IMR-90 (cell line): ENCODE results near the gene TNFRSF25. TPM values are rescaled to one million over a fixed set of nuclear protein-coding genes. Genes with fewer than 3 reads are reported as not detected.

Experiments used
- ATAC-seq: fragments of 200-7000 bp; cut with Tn5 transposase; 2 replicates; pipeline ENCODE4 v1.9.1; 2020; ENCODE audit warnings: low read depth, mild to moderate bottlenecking, moderate library complexity
- BruUV-seq: library from RNA; stranded (reverse); fragments of 400-500 nt; replicated peaks from 2 replicates; lab custom pipeline; 2021; lab: Mats Ljungman, UMichigan
- CTCF ChIA-PET: fragments of 300-600 bp; formaldehyde crosslinking; extraction: SDS; loops from one replicate; lab custom pipeline; 2021; ENCODE audit warnings: antibody characterized with exemption; lab: Yijun Ruan, JAX
- POLR2A ChIA-PET: fragments of 300-600 bp; sonication (Branson Sonifier 250); formaldehyde crosslinking; loops from one replicate; lab custom pipeline; 2022; ENCODE audit warnings: antibody characterized with exemption; ENCODE audit not compliant: unreplicated experiment; lab: Charles Lee
- DNase-seq: peaks from one replicate; pipeline ENCODE4 v3.0.0; 2013
- H2AFZ ChIP-seq: replicated peaks from 2 replicates; pipeline ENCODE3; 2013; ENCODE audit warnings: low read length, mild to moderate bottlenecking; ENCODE audit not compliant: poor library complexity
- H2AK5ac ChIP-seq: 2 replicates; pipeline ENCODE4 v1.6.1; 2013; ENCODE audit warnings: low read depth, low read length, inconsistent platforms
- H2AK9ac ChIP-seq: replicated peaks from 2 replicates; pipeline ENCODE3; 2013; ENCODE audit warnings: mild to moderate bottlenecking, low read depth, low read length, moderate library complexity; ENCODE audit not compliant: poor library complexity
- H2BK120ac ChIP-seq: 2 replicates; pipeline ENCODE4 v1.6.1; 2013; ENCODE audit warnings: low read depth, low read length, inconsistent platforms
- H2BK15ac ChIP-seq: 3 replicates; pipeline ENCODE4 v1.6.1; 2013; ENCODE audit warnings: low read depth, low read length, inconsistent platforms
- H2BK20ac ChIP-seq: 2 replicates; pipeline ENCODE4 v1.6.1; 2013; ENCODE audit warnings: low read depth, mild to moderate bottlenecking, inconsistent platforms, low read length, moderate library complexity
- H2BK5ac ChIP-seq: 2 replicates; pipeline ENCODE4 v1.6.1; 2013; ENCODE audit warnings: mild to moderate bottlenecking, low read depth, low read length, inconsistent platforms; ENCODE audit not compliant: poor library complexity, severe bottlenecking
- H3K14ac ChIP-seq: replicated peaks from 2 replicates; pipeline ENCODE4 v1.6.1; 2013; ENCODE audit warnings: low read depth, low read length, inconsistent platforms
- H3K18ac ChIP-seq: 2 replicates; pipeline ENCODE4 v1.6.1; 2013; ENCODE audit warnings: low read depth, low read length, control low read depth
- H3K23ac ChIP-seq: 2 replicates; pipeline ENCODE4 v1.6.1; 2013; ENCODE audit warnings: low read depth, low read length, inconsistent platforms
- H3K27ac ChIP-seq: 2 replicates; pipeline ENCODE4 v1.5.1; 2013; ENCODE audit warnings: mild to moderate bottlenecking, control low read depth, low read length; ENCODE audit not compliant: insufficient read depth
- H3K27me3 ChIP-seq: 2 replicates; pipeline ENCODE4 v1.6.1; 2013; ENCODE audit warnings: low read length; ENCODE audit not compliant: control insufficient read depth, insufficient read depth
- H3K36me3 ChIP-seq: 2 replicates; pipeline ENCODE4 v1.6.1; 2013; ENCODE audit warnings: low read length, mixed read lengths; ENCODE audit not compliant: control insufficient read depth, insufficient read depth
- H3K4ac ChIP-seq: 2 replicates; pipeline ENCODE4 v1.6.1; 2013; ENCODE audit warnings: low read depth, low read length, inconsistent platforms
- H3K4me1 ChIP-seq: 2 replicates; pipeline ENCODE4 v1.6.1; 2013; ENCODE audit warnings: low read length, mixed read lengths; ENCODE audit not compliant: control insufficient read depth, insufficient read depth
- H3K4me2 ChIP-seq: 2 replicates; pipeline ENCODE4 v1.6.1; 2013; ENCODE audit warnings: low read depth, mild to moderate bottlenecking, control low read depth, low read length, moderate library complexity
- H3K4me3 ChIP-seq: 2 replicates; pipeline ENCODE4 v1.5.1; 2013; ENCODE audit warnings: low read depth, mild to moderate bottlenecking, control low read depth, low read length, moderate library complexity; ENCODE audit not compliant: insufficient read depth
- H3K56ac ChIP-seq: 2 replicates; pipeline ENCODE4 v1.6.1; 2013; ENCODE audit warnings: low read length, inconsistent platforms; ENCODE audit not compliant: insufficient read depth; ENCODE audit errors: extremely low read depth
- H3K79me1 ChIP-seq, 2 experiments: 2 replicates each; pipeline ENCODE4 v1.6.1; 2013; ENCODE audit warnings: low read length in 2 of 2, inconsistent platforms in 1 of 2, low read depth in 1 of 2
- H3K9ac ChIP-seq: 2 replicates; pipeline ENCODE4 v1.6.1; 2013; ENCODE audit warnings: low read depth, low read length, control low read depth
- H3K9me1 ChIP-seq: 2 replicates; pipeline ENCODE4 v1.6.1; 2013; ENCODE audit warnings: low read length, inconsistent platforms; ENCODE audit not compliant: insufficient read depth
- H3K9me3 ChIP-seq: 2 replicates; pipeline ENCODE4 v1.6.1; 2013; ENCODE audit warnings: low read length; ENCODE audit not compliant: control insufficient read depth, insufficient read depth
- H4K20me1 ChIP-seq: 2 replicates; pipeline ENCODE4 v1.6.1; 2013; ENCODE audit warnings: low read length, inconsistent platforms; ENCODE audit not compliant: insufficient read depth
- H4K5ac ChIP-seq: 2 replicates; pipeline ENCODE4 v1.6.1; 2013; ENCODE audit warnings: mild to moderate bottlenecking, low read depth, low read length, control low read depth
- H4K8ac ChIP-seq, 2 experiments: 2 replicates each; pipeline ENCODE4 v1.6.1; 2013; ENCODE audit warnings: low read depth in 2 of 2, low read length in 2 of 2, control low read depth in 1 of 2, inconsistent platforms in 1 of 2
- H4K91ac ChIP-seq: 2 replicates; pipeline ENCODE4 v1.6.1; 2013; ENCODE audit warnings: low read depth, low read length, inconsistent platforms; ENCODE audit not compliant: insufficient read depth
- CEBPB ChIP-seq: IDR thresholded peaks from 2 replicates; pipeline ENCODE4 v1.6.1; 2012; ENCODE audit warnings: low read depth, low read length, improper control_type of control experiment
- MAZ ChIP-seq: IDR thresholded peaks from 2 replicates; pipeline ENCODE4 v1.6.1; 2012; ENCODE audit warnings: low read depth, mild to moderate bottlenecking, low read length, improper control_type of control experiment, moderate library complexity, borderline replicate concordance
- NFE2L2 ChIP-seq: fragments of 150-350 bp; IDR thresholded peaks from 2 replicates; pipeline ENCODE4 v1.6.1; 2016; ENCODE audit warnings: low read depth, mild to moderate bottlenecking, low read length
- POLR2A ChIP-seq: IDR thresholded peaks from 2 replicates; pipeline ENCODE4 v1.6.1; 2012; ENCODE audit warnings: mild to moderate bottlenecking, low read depth, low read length
- WGBS, 2 experiments: methylation state at CpG; one replicate each; pipeline versions ENCODE4 v1.1.5 to v1.1.7; 2013; ENCODE audit warnings: missing lambda C conversion rate in 2 of 2; ENCODE audit not compliant: insufficient read length in 1 of 2; ENCODE audit errors: extremely low coverage in 2 of 2; 5-methylcytosine and 5-hydroxymethylcytosine counted together
- dilution Hi-C: fragments of 300-500 bp; cut with HindIII; formaldehyde crosslinking; loops from one replicate; pipeline ENCODE4 v1.14.3; 2018; ENCODE audit warnings: low sequenced_read_pairs; ENCODE audit not compliant: unreplicated experiment
- in situ Hi-C: fragments of 300-500 bp; cut with MboI; formaldehyde crosslinking; loops from 3 replicates; pipeline ENCODE4 v1.14.3; 2019; ENCODE audit warnings: low sequenced_read_pairs, inconsistent platforms, mixed read lengths
- intact Hi-C: fragments of 100-400 bp; cut with micrococcal nuclease; formaldehyde crosslinking; loops from 2 replicates; pipeline ENCODE4 v1.10.0; 2022
- polyA plus RNA-seq, 3 experiments: library from polyadenylated mRNA; depleted of rRNA; stranded (reverse); fragments of >200 nt; gene quantifications; 2 replicates each; pipeline ENCODE4 v1.2.3, GENCODE V29; 2012; ENCODE audit warnings: low replicate concordance in 1 of 3
- total RNA-seq: library from RNA; depleted of rRNA; stranded (reverse); fragments of >200 nt; gene quantifications from 2 replicates; pipeline ENCODE4 v1.2.3, GENCODE V29; 2012
- TF ChIP-seq, protein P1 (sequence below): conservative IDR thresholded peaks from 2 replicates; pipeline ENCODE4 v1.5.1; 2012; ENCODE audit warnings: mild to moderate bottlenecking, low read depth, low read length, improper control_type of control experiment

The TNFRSF25 gene
- total and polyA plus RNA-seq, 2 of the 4 experiments (the other 2 are of a cell fraction): 1.3 to 11.2 TPM

- no peaks in the 10 kb centered on the region for H3K9me3 ChIP-seq
- H4K20me1 ChIP-seq: peaks cover 11% of the 10 kb centered on the region; the same call in 1 of the 2 replicates
- intact Hi-C loops (no loop called here), dilution Hi-C loops (no loop called here), in situ Hi-C loops (no loop called here)
- DNase-seq: no peak
- H3K14ac ChIP-seq: no peak overlapping the region
- H2BK15ac ChIP-seq: no peak overlapping the region
- no peak overlapping the region for H2BK120ac ChIP-seq
- no peaks in the 10 kb centered on the region for H3K36me3 ChIP-seq
- H2BK5ac ChIP-seq: no peak overlapping the region
- H2BK20ac ChIP-seq: no peak overlapping the region
- H3K4me2 ChIP-seq: no peak overlapping the region
- no peak overlapping the region for H4K91ac ChIP-seq
- POLR2A ChIA-PET: no interaction called here
- H3K9me1 ChIP-seq: no peaks in the 10 kb centered on the region
- 0 out of 2 replicates have a peak, but pooled peaks have one; percentile 12 for ATAC-seq
- no peak overlapping the region for H3K18ac ChIP-seq
- WGBS, 2 experiments: 8% methylated on average over 11 of the region's 24 CpGs; no CpG with 5 or more reads in 1 of the 2 experiments
- no peak overlapping the region for H4K8ac ChIP-seq
- no peak overlapping the region for H3K4me3 ChIP-seq
- no TSS peak for BruUV-seq
- TF ChIP-seq CEBPB: no peak
- no peak for TF ChIP-seq POLR2A
- TF ChIP-seq NFE2L2: no peak
- TF ChIP-seq MAZ: no peak
- TF ChIP-seq, protein P1, sequence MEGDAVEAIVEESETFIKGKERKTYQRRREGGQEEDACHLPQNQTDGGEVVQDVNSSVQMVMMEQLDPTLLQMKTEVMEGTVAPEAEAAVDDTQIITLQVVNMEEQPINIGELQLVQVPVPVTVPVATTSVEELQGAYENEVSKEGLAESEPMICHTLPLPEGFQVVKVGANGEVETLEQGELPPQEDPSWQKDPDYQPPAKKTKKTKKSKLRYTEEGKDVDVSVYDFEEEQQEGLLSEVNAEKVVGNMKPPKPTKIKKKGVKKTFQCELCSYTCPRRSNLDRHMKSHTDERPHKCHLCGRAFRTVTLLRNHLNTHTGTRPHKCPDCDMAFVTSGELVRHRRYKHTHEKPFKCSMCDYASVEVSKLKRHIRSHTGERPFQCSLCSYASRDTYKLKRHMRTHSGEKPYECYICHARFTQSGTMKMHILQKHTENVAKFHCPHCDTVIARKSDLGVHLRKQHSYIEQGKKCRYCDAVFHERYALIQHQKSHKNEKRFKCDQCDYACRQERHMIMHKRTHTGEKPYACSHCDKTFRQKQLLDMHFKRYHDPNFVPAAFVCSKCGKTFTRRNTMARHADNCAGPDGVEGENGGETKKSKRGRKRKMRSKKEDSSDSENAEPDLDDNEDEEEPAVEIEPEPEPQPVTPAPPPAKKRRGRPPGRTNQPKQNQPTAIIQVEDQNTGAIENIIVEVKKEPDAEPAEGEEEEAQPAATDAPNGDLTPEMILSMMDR: peak; percentile 39
- H3K4ac ChIP-seq: no peak overlapping the region
- no peak overlapping the region for H2AK5ac ChIP-seq
- H3K4me1 ChIP-seq: no peaks in the 10 kb centered on the region; the same call in 1 of the 2 replicates
- peak overlapping the region; percentile 37 for H2AK9ac ChIP-seq
- no peak overlapping the region for H3K56ac ChIP-seq
- no peak overlapping the region for H3K27ac ChIP-seq
- peak overlapping the region; percentile 52 for H2AFZ ChIP-seq
- H3K23ac ChIP-seq: no peak overlapping the region
- CTCF ChIA-PET: interaction anchor here (1.5 kb wide), 1 partner anchor 9 kb away, joined by 7 read pairs; no protein-coding TSS in a partner anchor
- H3K79me1 ChIP-seq: no peaks in the 10 kb centered on the region
- H3K27me3 ChIP-seq: peaks cover 91% of the 10 kb centered on the region
- no peak overlapping the region for H3K9ac ChIP-seq
- no peak overlapping the region for H4K5ac ChIP-seq
These were observed 42.5 kb downstream of the TNFRSF25 start for GRCh38 chr1:6423321-6423999.
